CD1c-positive myeloid dendritic cell (primary cell): ENCODE data around the gene PTPRN2.
"Not testable (repeated sequence)": the region's sequence is repeated elsewhere in the genome, so short reads cannot be mapped to it uniquely, and the experiment has no call there.

ENCODE experiments used
- DNase-seq: peaks from one replicate; pipeline ENCODE4 v3.0.0-alpha.2; 2016; ENCODE audit errors: extremely low spot score

Gene PTPRN2

GRCh38 chr7:158419238-158419785 is 168.3 kb downstream of the PTPRN2 start:
- no peak for DNase-seq

GRCh38 chr7:158418395-158418794 is 169.2 kb downstream of the PTPRN2 start:
- not testable (repeated sequence) for DNase-seq

GRCh38 chr7:158416283-158416933 is 171.2 kb downstream of the PTPRN2 start:
- no peak for DNase-seq

GRCh38 chr7:158415316-158415715 is 172.3 kb downstream of the PTPRN2 start:
- no peak for DNase-seq

- no peak for DNase-seq
Observed at GRCh38 chr7:158414486-158414961, 173.1 kb downstream of the PTPRN2 start.

- DNase-seq: no peak
Observed at GRCh38 chr7:158414002-158414401, 173.6 kb downstream of the PTPRN2 start.

- DNase-seq: no peak
Observed at GRCh38 chr7:158411232-158411950, 176.2 kb downstream of the PTPRN2 start.

- no peak for DNase-seq
Observed at GRCh38 chr7:158410720-158411119, 176.9 kb downstream of the PTPRN2 start.

- no peak for DNase-seq
Observed at GRCh38 chr7:158409816-158410330, 177.8 kb downstream of the PTPRN2 start.

GRCh38 chr7:158409120-158409519 is 178.5 kb downstream of the PTPRN2 start:
- no peak for DNase-seq

GRCh38 chr7:158408318-158408920 is 179.2 kb downstream of the PTPRN2 start:
- DNase-seq: no peak

- DNase-seq: peak; percentile 3
Observed at GRCh38 chr7:158407581-158408317, 179.9 kb downstream of the PTPRN2 start.

GRCh38 chr7:158406801-158407200 is 180.8 kb downstream of the PTPRN2 start:
- DNase-seq: no peak

GRCh38 chr7:158406364-158406763 is 181.3 kb downstream of the PTPRN2 start:
- no peak for DNase-seq

- not testable (repeated sequence) for DNase-seq
Observed at GRCh38 chr7:158405771-158406170, 181.9 kb downstream of the PTPRN2 start.

- DNase-seq: no peak
Observed at GRCh38 chr7:158405324-158405723, 182.3 kb downstream of the PTPRN2 start.

GRCh38 chr7:158404031-158404761 is 183.4 kb downstream of the PTPRN2 start:
- no peak for DNase-seq

GRCh38 chr7:158403013-158403821 is 184.4 kb downstream of the PTPRN2 start:
- no peak for DNase-seq

- DNase-seq: no peak
Observed at GRCh38 chr7:158402471-158402870, 185.2 kb downstream of the PTPRN2 start.

GRCh38 chr7:158401826-158402225 is 185.8 kb downstream of the PTPRN2 start:
- DNase-seq: no peak
